ENCODE measurements around the gene HIC1. TPM values are rescaled to one million over a fixed set of nuclear protein-coding genes. Genes with fewer than 3 reads are reported as not detected.

The HIC1 gene
- total and polyA plus RNA-seq, 2 of the 4 experiments (the other 2 are of a cell fraction): 10.4 to 23.0 TPM

- DNase-seq (no peak), ATAC-seq (ENCODE audit: low read depth) (no peak)
- Histone ChIP-seq H3K27me3 (ENCODE audit: control insufficient read depth, insufficient read depth, low read length) (peaks cover 9% of the 10 kb centered on the region; the same call in 1 of the 2 replicates), H4K20me1 (ENCODE audit: insufficient read depth, low read length) (no peaks in the 10 kb centered on the region), H4K5ac (ENCODE audit: low read depth, low read length) (no peak overlapping the region), H3K27ac (ENCODE audit: insufficient read depth, low read length) (no peak overlapping the region), H3K9ac (ENCODE audit: low read depth, low read length) (no peak overlapping the region), H2BK5ac (ENCODE audit: low read depth, low read length, poor library complexity, severe bottlenecking) (no peak overlapping the region), H3K56ac (ENCODE audit: extremely low read depth, insufficient read depth, low read length) (no peak overlapping the region), H4K91ac (ENCODE audit: insufficient read depth, low read depth, low read length) (no peak overlapping the region), H3K4me2 (ENCODE audit: low read depth, low read length) (no peak overlapping the region), H2BK15ac (ENCODE audit: low read depth, low read length) (no peak overlapping the region), H3K4ac (ENCODE audit: low read depth, low read length) (no peak overlapping the region), H3K36me3 (ENCODE audit: control insufficient read depth, insufficient read depth, low read length) (no peaks in the 10 kb centered on the region), H3K9me3 (ENCODE audit: control insufficient read depth, insufficient read depth, low read length) (peaks cover 2% of the 10 kb centered on the region; the same call in 1 of the 2 replicates), H2BK20ac (ENCODE audit: low read depth, low read length) (no peak overlapping the region), H3K79me1 (ENCODE audit: low read depth in 1 of 2, low read length in 2 of 2) (no peaks in the 10 kb centered on the region), H2AK9ac (replicated peaks; ENCODE audit: low read depth, low read length, poor library complexity) (no peak overlapping the region), H3K9me1 (ENCODE audit: insufficient read depth, low read length) (no peaks in the 10 kb centered on the region), H3K4me1 (ENCODE audit: control insufficient read depth, insufficient read depth, low read length) (peaks cover 8% of the 10 kb centered on the region; the same call in 1 of the 2 replicates), H3K18ac (ENCODE audit: low read depth, low read length) (no peak overlapping the region), H3K14ac (replicated peaks; ENCODE audit: low read depth, low read length) (no peak overlapping the region), H3K23ac (ENCODE audit: low read depth, low read length) (no peak overlapping the region), H2BK120ac (ENCODE audit: low read depth, low read length) (no peak overlapping the region), H2AFZ (replicated peaks; ENCODE audit: low read length, poor library complexity) (no peak overlapping the region), H2AK5ac (ENCODE audit: low read depth, low read length) (no peak overlapping the region), H4K8ac (ENCODE audit: low read depth in 2 of 2, low read length in 2 of 2) (no peak overlapping the region), H3K4me3 (ENCODE audit: insufficient read depth, low read depth, low read length) (no peak overlapping the region)
- intact Hi-C loops (cut with micrococcal nuclease) (no loop called here), dilution Hi-C loops (cut with HindIII; ENCODE audit: low sequenced_read_pairs, unreplicated experiment) (no loop called here), in situ Hi-C loops (cut with MboI; ENCODE audit: low sequenced_read_pairs) (no loop called here)
- ChIA-PET POLR2A (ENCODE audit: unreplicated experiment) (no interaction called here), CTCF (no interaction called here)
- TF ChIP-seq CEBPB (IDR thresholded peaks at IDR 0.05; ENCODE audit: low read depth, low read length) (no peak), CHD1 (IDR thresholded peaks at IDR 0.05; ENCODE audit: low read depth, low read length) (no peak), CTCF (conservative IDR thresholded peaks at IDR 0.05; ENCODE audit: low read depth, low read length) (no peak), USF2 (IDR thresholded peaks at IDR 0.05; ENCODE audit: low read depth, low read length) (no peak), BHLHE40 (IDR thresholded peaks at IDR 0.05; ENCODE audit: low read depth, low read length) (no peak), SMC3 (IDR thresholded peaks at IDR 0.05; ENCODE audit: low read depth, low read length) (no peak), RFX5 (IDR thresholded peaks at IDR 0.05; ENCODE audit: low read depth, low read length) (no peak), MXI1 (IDR thresholded peaks at IDR 0.05; ENCODE audit: borderline replicate concordance, low read depth, low read length) (no peak), NFE2L2 (IDR thresholded peaks at IDR 0.05; ENCODE audit: low read depth, low read length) (no peak), RCOR1 (IDR thresholded peaks at IDR 0.05; ENCODE audit: insufficient replicate concordance, low read length) (no peak), MAZ (IDR thresholded peaks at IDR 0.05; ENCODE audit: borderline replicate concordance, low read depth, low read length) (no peak), FOS (IDR thresholded peaks at IDR 0.05; ENCODE audit: low read depth, low read length) (no peak), POLR2A (IDR thresholded peaks at IDR 0.05; ENCODE audit: low read depth, low read length) (no peak), RAD21 (IDR thresholded peaks at IDR 0.05; ENCODE audit: low read length) (no peak), MAFK (IDR thresholded peaks at IDR 0.05; ENCODE audit: low read depth, low read length) (no peak), ELK1 (IDR thresholded peaks at IDR 0.05; ENCODE audit: borderline replicate concordance, low read depth, low read length) (no peak)
- no TSS peak for BruUV-seq (replicated peaks)
- WGBS, 2 experiments (ENCODE audit: extremely low coverage in 2 of 2, insufficient read length in 1 of 2): 100% methylated on average over 1 of the region's 10 CpGs; no CpG with 5 or more reads in 1 of the 2 experiments
Measured at GRCh38 chr17:2009737-2010136, 45.2 kb upstream of the HIC1 start.
